Transverse colon (tissue), 4 donors: ENCODE measurements around the gene SCD5.

Experiments used
- POLR2A ChIP-seq: fragments of 450-650 bp; IDR thresholded peaks from one replicate; pipeline ENCODE4 v1.6.1; 2016; ENCODE audit warnings: antibody characterized with exemption, mild to moderate bottlenecking, moderate library complexity
- POLR2AphosphoS5 ChIP-seq, 3 donors: sonication (generic); formaldehyde crosslinking; IDR thresholded peaks; one replicate each; pipeline ENCODE4 v1.6.1; 2016; ENCODE audit warnings: antibody characterized with exemption in 3 of 3
- TF ChIP-seq, protein P1 (sequence below), 5 experiments: fragments of 200-600 bp in 3 of 5; fragments of 450-650 bp in 2 of 5; sonication (generic) in 3 of 5; IDR thresholded peaks; 1 replicate in 2 of 5; 2 replicates in 3 of 5; pipeline ENCODE4 v1.5.1; 2016 to 2017; ENCODE audit warnings: antibody characterized with exemption in 5 of 5, inconsistent platforms in 3 of 5, mild to moderate bottlenecking in 2 of 5, moderate library complexity in 1 of 5

DNA sequence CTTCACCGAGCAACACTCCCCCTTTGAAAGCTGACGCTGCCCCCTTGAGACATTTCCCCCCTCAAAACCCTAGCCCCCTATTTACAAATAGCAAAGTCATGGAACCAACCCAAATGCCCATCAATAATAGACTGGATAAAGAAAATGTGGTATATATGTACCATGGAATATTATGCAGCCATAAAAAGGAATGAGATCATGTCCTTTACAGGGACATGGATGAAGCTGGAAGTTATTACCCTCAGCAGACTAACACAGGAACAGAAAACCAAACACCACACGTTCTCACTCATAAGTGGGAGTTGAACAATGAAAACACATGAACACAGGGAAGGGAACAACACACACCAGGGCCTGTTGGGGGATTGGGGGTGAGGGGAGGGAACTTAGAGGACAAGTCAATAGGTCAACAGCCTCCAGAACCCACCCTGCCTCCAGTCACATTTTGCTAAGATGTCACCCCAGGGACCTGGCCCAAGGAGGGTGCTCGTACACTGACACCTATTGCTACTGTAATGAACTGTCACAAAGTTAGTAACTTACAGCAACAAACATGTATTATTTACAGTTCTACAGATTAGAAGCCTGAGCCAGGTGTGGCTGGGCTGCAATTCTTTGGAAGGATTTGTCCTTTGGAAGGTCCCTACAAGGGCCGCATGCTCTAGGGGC lies 20.6 kb downstream of the SCD5 start:
- no peak for TF ChIP-seq POLR2A
- TF ChIP-seq, protein P1, sequence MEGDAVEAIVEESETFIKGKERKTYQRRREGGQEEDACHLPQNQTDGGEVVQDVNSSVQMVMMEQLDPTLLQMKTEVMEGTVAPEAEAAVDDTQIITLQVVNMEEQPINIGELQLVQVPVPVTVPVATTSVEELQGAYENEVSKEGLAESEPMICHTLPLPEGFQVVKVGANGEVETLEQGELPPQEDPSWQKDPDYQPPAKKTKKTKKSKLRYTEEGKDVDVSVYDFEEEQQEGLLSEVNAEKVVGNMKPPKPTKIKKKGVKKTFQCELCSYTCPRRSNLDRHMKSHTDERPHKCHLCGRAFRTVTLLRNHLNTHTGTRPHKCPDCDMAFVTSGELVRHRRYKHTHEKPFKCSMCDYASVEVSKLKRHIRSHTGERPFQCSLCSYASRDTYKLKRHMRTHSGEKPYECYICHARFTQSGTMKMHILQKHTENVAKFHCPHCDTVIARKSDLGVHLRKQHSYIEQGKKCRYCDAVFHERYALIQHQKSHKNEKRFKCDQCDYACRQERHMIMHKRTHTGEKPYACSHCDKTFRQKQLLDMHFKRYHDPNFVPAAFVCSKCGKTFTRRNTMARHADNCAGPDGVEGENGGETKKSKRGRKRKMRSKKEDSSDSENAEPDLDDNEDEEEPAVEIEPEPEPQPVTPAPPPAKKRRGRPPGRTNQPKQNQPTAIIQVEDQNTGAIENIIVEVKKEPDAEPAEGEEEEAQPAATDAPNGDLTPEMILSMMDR (IDR thresholded peaks at IDR 0.05), result no peak
- TF ChIP-seq POLR2AphosphoS5 (IDR thresholded peaks at IDR 0.05), result no peak
